GM21737 (cell line): ENCODE data around the gene MEI4.

Experiments used
- ATAC-seq: cut with Tn5 transposase; IDR thresholded peaks from one replicate; pipeline ENCODE4 v1.9.1; 2021; ENCODE audit warnings: mild to moderate bottlenecking, moderate library complexity; ENCODE audit not compliant: unreplicated experiment

MEI4 gene

DNA sequence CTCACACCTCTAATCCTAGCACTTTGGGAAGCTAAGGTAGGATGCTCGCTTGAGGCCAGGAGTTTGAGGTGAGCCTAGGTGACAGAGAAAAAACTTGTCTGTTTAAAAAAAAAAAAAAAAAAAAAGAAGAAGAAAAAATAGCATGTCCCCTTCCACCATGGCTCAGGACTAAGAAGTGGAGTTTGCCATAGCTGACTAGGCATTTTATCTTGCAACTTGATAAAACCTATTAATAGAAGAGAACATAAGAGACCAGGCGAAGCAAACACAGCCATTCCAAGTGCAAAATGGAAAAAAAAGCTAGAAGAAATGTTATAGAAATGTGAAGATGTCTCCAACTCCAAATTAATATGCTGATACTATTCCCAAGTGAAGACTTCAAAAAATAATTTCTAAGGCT lies 277.5 kb downstream of the MEI4 start:
- no peak for ATAC-seq

DNA sequence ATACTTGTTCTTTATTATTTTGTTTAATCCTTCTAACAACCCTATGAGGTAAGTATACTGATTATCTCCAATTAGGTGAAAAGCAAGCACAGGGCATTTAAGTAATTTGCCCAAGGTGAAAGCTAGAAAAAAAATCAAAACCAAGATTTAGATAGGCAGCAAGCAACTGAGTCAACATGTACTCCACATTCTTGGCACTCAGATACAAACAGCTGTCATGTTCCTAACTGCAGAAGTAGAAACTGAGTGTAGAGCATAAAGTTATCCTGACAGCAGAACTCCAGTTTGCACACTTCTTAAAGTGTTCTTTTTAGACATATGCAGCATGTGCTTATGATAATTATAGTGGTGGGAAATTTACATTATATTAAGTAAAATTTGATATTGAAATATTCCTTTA lies 278.1 kb downstream of the MEI4 start:
- no peak for ATAC-seq

GRCh38 chr6:77962070-77962469 lies 309.2 kb downstream of the MEI4 start:
- no peak for ATAC-seq

- no peak for ATAC-seq
Observed at GRCh38 chr6:77965449-77965848, 312.6 kb downstream of the MEI4 start.

- ATAC-seq, result no peak
Observed at GRCh38 chr6:77972334-77972733, 319.5 kb downstream of the MEI4 start.
